GM21529 (cell line): ENCODE measurements around the gene ACAP3.
"Not testable (repeated sequence)": the region's sequence is repeated elsewhere in the genome, so short reads cannot be mapped to it uniquely, and the experiment has no call there.

Experiments used
- ATAC-seq: cut with Tn5 transposase; IDR thresholded peaks from one replicate; pipeline ENCODE4 v1.9.1; 2021; ENCODE audit not compliant: unreplicated experiment

The ACAP3 gene

GRCh38 chr1:1268284-1268682 is 39.4 kb downstream of the ACAP3 start:
- ATAC-seq, result no peak

GRCh38 chr1:1267488-1268283 is 40.0 kb downstream of the ACAP3 start:
- ATAC-seq, result no peak

GRCh38 chr1:1264868-1265272 is 42.9 kb downstream of the ACAP3 start:
- no peak for ATAC-seq

GRCh38 chr1:1264026-1264425 is 43.7 kb downstream of the ACAP3 start:
- ATAC-seq, result no peak

GRCh38 chr1:1262758-1263157 is 45.0 kb downstream of the ACAP3 start:
- ATAC-seq, result no peak

- ATAC-seq, result no peak
Observed at GRCh38 chr1:1262071-1262470, 45.7 kb downstream of the ACAP3 start.

GRCh38 chr1:1260843-1261560 is 46.7 kb downstream of the ACAP3 start:
- no peak for ATAC-seq

- ATAC-seq, result no peak
Observed at GRCh38 chr1:1259951-1260600, 47.7 kb downstream of the ACAP3 start.

- no peak for ATAC-seq
Observed at GRCh38 chr1:1259540-1259939, 48.2 kb downstream of the ACAP3 start.

- no peak for ATAC-seq
Observed at GRCh38 chr1:1259119-1259488, 48.6 kb downstream of the ACAP3 start.

GRCh38 chr1:1256956-1257871 is 50.5 kb downstream of the ACAP3 start:
- no peak for ATAC-seq

GRCh38 chr1:1255611-1256010 is 52.1 kb downstream of the ACAP3 start:
- ATAC-seq, result no peak

GRCh38 chr1:1255078-1255477 is 52.7 kb downstream of the ACAP3 start:
- ATAC-seq, result no peak

GRCh38 chr1:1254667-1254998 is 53.1 kb downstream of the ACAP3 start:
- no peak for ATAC-seq

- ATAC-seq, result no peak
Observed at GRCh38 chr1:1253972-1254666, 53.6 kb downstream of the ACAP3 start.

- ATAC-seq, result no peak
Observed at GRCh38 chr1:1253314-1253713, 54.4 kb downstream of the ACAP3 start.

- no peak for ATAC-seq
Observed at GRCh38 chr1:1250786-1251284, 56.9 kb downstream of the ACAP3 start.

GRCh38 chr1:1248009-1248913 is 59.5 kb downstream of the ACAP3 start:
- ATAC-seq, result not testable (repeated sequence)

GRCh38 chr1:1247341-1247913 is 60.3 kb downstream of the ACAP3 start:
- ATAC-seq, result no peak
